Kasumi-1 (cell line): ENCODE results near the gene CRYGS.
"Not testable (repeated sequence)": the region's sequence is repeated elsewhere in the genome, so short reads cannot be mapped to it uniquely, and the experiment has no call there.

Experiments
- DNase-seq, 2 experiments: peaks; one replicate each; lab custom pipeline; 2025; lab: John Stamatoyannopoulos, UW

Gene CRYGS

GRCh38 chr3:186552408-186553031 is 8.3 kb upstream of the CRYGS start:
- no peak for DNase-seq

- DNase-seq: peak in 1 of 2 experiments; percentile 2
Measured at GRCh38 chr3:186551387-186551786, 7.2 kb upstream of the CRYGS start.

GRCh38 chr3:186549497-186549896 is 5.3 kb upstream of the CRYGS start:
- DNase-seq: no peak

- DNase-seq: no peak
Measured at GRCh38 chr3:186540835-186541226, 3.3 kb downstream of the CRYGS start.

- peak; percentile 74 to 79 for DNase-seq
Measured at GRCh38 chr3:186540221-186540834, 3.9 kb downstream of the CRYGS start.

- DNase-seq: no peak
Measured at GRCh38 chr3:186538779-186539178, 5.4 kb downstream of the CRYGS start.

GRCh38 chr3:186536883-186537844 is 7.0 kb downstream of the CRYGS start:
- peak; percentile 37 to 45 for DNase-seq

- peak; percentile 68 to 81 for DNase-seq
Measured at GRCh38 chr3:186534113-186534669, 10.0 kb downstream of the CRYGS start.

- DNase-seq: peak; percentile 87
Measured at GRCh38 chr3:186532598-186533072, 11.5 kb downstream of the CRYGS start.

GRCh38 chr3:186531694-186532093 is 12.5 kb downstream of the CRYGS start:
- DNase-seq: not testable (repeated sequence)

- no peak for DNase-seq
Measured at GRCh38 chr3:186530415-186530814, 13.8 kb downstream of the CRYGS start.

- DNase-seq: peak; percentile 78 to 89
Measured at GRCh38 chr3:186529201-186529999, 14.8 kb downstream of the CRYGS start.

GRCh38 chr3:186526256-186526606 is 17.9 kb downstream of the CRYGS start:
- no peak for DNase-seq

GRCh38 chr3:186525369-186526255 is 18.6 kb downstream of the CRYGS start:
- no peak for DNase-seq

GRCh38 chr3:186524616-186525015 is 19.6 kb downstream of the CRYGS start:
- DNase-seq: no peak

- no peak for DNase-seq
Measured at GRCh38 chr3:186523434-186523833, 20.7 kb downstream of the CRYGS start.

- DNase-seq: no peak
Measured at GRCh38 chr3:186523022-186523421, 21.2 kb downstream of the CRYGS start.

GRCh38 chr3:186520957-186521842 is 23.0 kb downstream of the CRYGS start:
- DNase-seq: no peak

GRCh38 chr3:186520431-186520830 is 23.7 kb downstream of the CRYGS start:
- no peak for DNase-seq
